HepG2 (cell line): Measurements from ENCODE around the gene GPRC5D. TPM values are rescaled to one million over a fixed set of nuclear protein-coding genes. Genes with fewer than 3 reads are reported as not detected.

Experiments used
- ATAC-seq: fragments of 200-7000 bp; cut with Tn5 transposase; 3 replicates; pipeline ENCODE4 v1.9.1; 2020; ENCODE audit warnings: mild to moderate bottlenecking, moderate library complexity
- BruUV-seq: library from RNA; stranded (reverse); fragments of 400-500 nt; replicated peaks from 2 replicates; lab custom pipeline; 2021; lab: Mats Ljungman, UMichigan
- CTCF ChIA-PET: fragments of 300-600 bp; formaldehyde crosslinking; extraction: SDS; loops from one replicate; lab custom pipeline; 2021; ENCODE audit warnings: low total read pairs, inconsistent platforms, low intra/inter-chr PET ratio; lab: Yijun Ruan, JAX
- POLR2A ChIA-PET: fragments of 350-600 bp; sonication (Branson Sonifier 250); formaldehyde crosslinking; loops from one replicate; lab custom pipeline; 2020; ENCODE audit warnings: antibody characterized with exemption, inconsistent platforms; lab: Yijun Ruan, JAX
- DNase-seq: peaks from one replicate; pipeline ENCODE4 v3.0.0-alpha.2; 2015; ENCODE audit warnings: low spot score
- FAIRE-seq: peaks from 3 replicates; lab custom pipeline; 2011; peaks lifted over from hg19 to GRCh38; lab: Jason Lieb, UNC
- H2AFZ ChIP-seq: one replicate; pipeline ENCODE4 v1.6.1; 2011; ENCODE audit warnings: low read length, inconsistent platforms
- H3K27ac ChIP-seq: fragments of 300-600 bp; 3 replicates; pipeline ENCODE4 v1.8.0; 2011; ENCODE audit warnings: mixed run types, mild to moderate bottlenecking, mixed read lengths, low read length, inconsistent platforms; ENCODE audit not compliant: insufficient read depth; ENCODE audit errors: extremely low read length
- H3K27me3 ChIP-seq, 2 experiments: fragments of 200-600 bp in 1 of 2; 2 replicates in 1 of 2; 3 replicates in 1 of 2; pipeline versions ENCODE4 v1.6.0 to v1.8.0; 2011; ENCODE audit warnings: low read length in 2 of 2, mild to moderate bottlenecking in 2 of 2, moderate library complexity in 2 of 2, inconsistent platforms in 1 of 2; ENCODE audit not compliant: insufficient read depth in 2 of 2, control insufficient read depth in 1 of 2
- H3K36me3 ChIP-seq, 2 experiments: fragments of 200-600 bp in 1 of 2; replicated peaks in 1 of 2; 2 replicates in 1 of 2; 3 replicates in 1 of 2; pipeline versions ENCODE4 v1.5.1 to v1.8.0; 2011; ENCODE audit warnings: low read length in 2 of 2, inconsistent platforms in 1 of 2; ENCODE audit not compliant: insufficient read depth in 2 of 2, control insufficient read depth in 1 of 2
- H3K4me1 ChIP-seq: 2 replicates; pipeline ENCODE4 v1.5.1; 2012; ENCODE audit warnings: low read length, inconsistent platforms; ENCODE audit not compliant: insufficient read depth
- H3K4me2 ChIP-seq: 2 replicates; pipeline ENCODE4 v1.6.0; 2011; ENCODE audit warnings: low read depth, low read length, inconsistent platforms
- H3K4me3 ChIP-seq, 3 experiments: fragments of 200-600 bp in 1 of 3; sonication (generic), shearing (Covaris generic) in 1 of 3; replicated peaks in 1 of 3; 2 replicates each; pipeline ENCODE4 v1.5.1; 2011 to 2016; ENCODE audit warnings: low read length in 3 of 3, inconsistent platforms in 2 of 3, low read depth in 2 of 3, mild to moderate bottlenecking in 2 of 3, control low read depth in 1 of 3, mixed read lengths in 1 of 3; ENCODE audit not compliant: insufficient read depth in 1 of 3
- H3K79me2 ChIP-seq: one replicate; pipeline ENCODE4 v1.6.1; 2011; ENCODE audit warnings: low read length, inconsistent platforms; ENCODE audit not compliant: insufficient read depth
- H3K9ac ChIP-seq: 2 replicates; pipeline ENCODE4 v1.6.0; 2011; ENCODE audit warnings: mild to moderate bottlenecking, low read depth, low read length, inconsistent platforms; ENCODE audit not compliant: insufficient read depth
- H3K9me3 ChIP-seq: 2 replicates; pipeline ENCODE4 v1.5.1; 2012; ENCODE audit warnings: mild to moderate bottlenecking, low read length
- H4K20me1 ChIP-seq: 2 replicates; pipeline ENCODE4 v1.6.0; 2011; ENCODE audit warnings: inconsistent platforms, mild to moderate bottlenecking, low read length, moderate library complexity; ENCODE audit not compliant: insufficient read depth
- CBX5 ChIP-seq: sonication (generic); formaldehyde crosslinking; IDR thresholded peaks from 2 replicates; pipeline ENCODE4 v1.4.0; 2020; ENCODE audit warnings: missing genetic modification reagents, borderline replicate concordance
- CSRNP1 ChIP-seq: sonication (generic); formaldehyde crosslinking; IDR thresholded peaks from 2 replicates; pipeline ENCODE4 v1.8.1; 2023; ENCODE audit warnings: mild to moderate bottlenecking, missing genetic modification reagents
- HNRNPLL ChIP-seq: fragments of 200-400 bp; formaldehyde crosslinking; IDR thresholded peaks from 2 replicates; pipeline ENCODE4 v1.6.1; 2017; ENCODE audit warnings: mild to moderate bottlenecking, low read depth, low read length; ENCODE audit not compliant: poor library complexity, severe bottlenecking
- JUNB ChIP-seq: sonication (generic); formaldehyde crosslinking; IDR thresholded peaks from 2 replicates; pipeline ENCODE4 v1.8.0; 2022; ENCODE audit warnings: missing genetic modification reagents, mild to moderate bottlenecking, borderline replicate concordance
- RORA ChIP-seq: sonication (generic); formaldehyde crosslinking; IDR thresholded peaks from 2 replicates; pipeline ENCODE4 v1.5.0; 2020; ENCODE audit warnings: mild to moderate bottlenecking, missing genetic modification reagents, moderate library complexity
- RXRA ChIP-seq: sonication (generic); formaldehyde crosslinking; IDR thresholded peaks from 2 replicates; pipeline ENCODE4 v1.5.1; 2020; ENCODE audit warnings: missing genetic modification reagents
- SKI ChIP-seq: fragments of 450-650 bp; IDR thresholded peaks from one replicate; pipeline ENCODE4 v1.6.1; 2018; ENCODE audit warnings: mild to moderate bottlenecking; ENCODE audit not compliant: partially characterized antibody
- THAP11 ChIP-seq: IDR thresholded peaks from 2 replicates; pipeline ENCODE4 v1.6.1; 2016; ENCODE audit warnings: missing biosample characterization, missing genetic modification reagents
- UBTF ChIP-seq: sonication (generic); formaldehyde crosslinking; IDR thresholded peaks from 2 replicates; pipeline ENCODE4 v1.4.0; 2020; ENCODE audit warnings: mild to moderate bottlenecking, missing genetic modification reagents
- YEATS4 ChIP-seq: sonication (generic); formaldehyde crosslinking; IDR thresholded peaks from 2 replicates; pipeline ENCODE4 v1.4.0; 2020; ENCODE audit warnings: missing genetic modification reagents, borderline replicate concordance
- ZBTB39 ChIP-seq: sonication (generic); formaldehyde crosslinking; IDR thresholded peaks from 2 replicates; pipeline ENCODE4 v1.5.0; 2020; ENCODE audit warnings: missing genetic modification reagents
- ZNF180 ChIP-seq: sonication (generic); formaldehyde crosslinking; IDR thresholded peaks from 2 replicates; pipeline ENCODE4 v1.4.0; 2020; ENCODE audit warnings: low read depth, missing genetic modification reagents, borderline replicate concordance
- ZNF740 ChIP-seq: sonication (generic); formaldehyde crosslinking; IDR thresholded peaks from 2 replicates; pipeline ENCODE4 v1.4.0; 2020; ENCODE audit warnings: missing genetic modification reagents
- WGBS: methylation state at CpG from one replicate; pipeline ENCODE4 v1.1.6; 2017; ENCODE audit warnings: low lambda C conversion rate; 5-methylcytosine and 5-hydroxymethylcytosine counted together
- in situ Hi-C: cut with HindIII; loops from 2 replicates; pipeline ENCODE4 v1.10.0; 2017; ENCODE audit warnings: low pct_unique_long_range_greater_than_20kb; ENCODE audit not compliant: extremely low pct_ligation_motif_present
- intact Hi-C: fragments of 100-400 bp; cut with micrococcal nuclease; formaldehyde crosslinking; loops from one replicate; pipeline ENCODE4 v1.10.0; 2022; ENCODE audit not compliant: unreplicated experiment
- polyA plus RNA-seq, 8 experiments: library from polyadenylated mRNA; depleted of rRNA in 3 of 8; stranded (reverse) in 7 of 8; unstranded in 1 of 8; fragments of >200 nt; fragmentation: Illumina TruSeq in 4 of 8; extraction: Trizol in 4 of 8; gene quantifications; 2 replicates each; pipeline versions ENCODE4 v1.2.1 to v1.2.3, GENCODE V29; 2011 to 2016; ENCODE audit warnings: low read depth in 4 of 8, missing spikeins in 1 of 8, mixed read lengths in 1 of 8; ENCODE audit not compliant: insufficient read depth in 1 of 8
- total RNA-seq, 5 experiments: library from RNA; depleted of rRNA; stranded (reverse); fragments of >200 nt; fragmentation: Illumina TruSeq; extraction: Trizol; gene quantifications; 2 replicates each; pipeline ENCODE4 v1.2.3, GENCODE V29; 2016; ENCODE audit warnings: low read depth in 1 of 5

Gene GPRC5D
- total and polyA plus RNA-seq, 2 of the 13 experiments (the other 11 are each of a cell fraction or from before 2014, with no cell fraction given), result not detected

- H3K27me3 ChIP-seq, result no peaks in the 10 kb centered on the region
- ChIA-PET CTCF (no interaction called here), POLR2A (no interaction called here)
- no peak overlapping the region for H3K27ac ChIP-seq
- ATAC-seq (no peak), FAIRE-seq (no peak), DNase-seq (no peak)
- in situ Hi-C loops, result no loop called here
- H3K4me1 ChIP-seq, result peaks cover 12% of the 10 kb centered on the region
- H3K9ac ChIP-seq, result no peak overlapping the region
- H3K4me2 ChIP-seq, result no peak overlapping the region
- H3K9me3 ChIP-seq, result no peaks in the 10 kb centered on the region
- H3K79me2 ChIP-seq, result no peaks in the 10 kb centered on the region
- no peaks in the 10 kb centered on the region for H4K20me1 ChIP-seq
- no peak overlapping the region for H3K4me3 ChIP-seq
- intact Hi-C loops, result no loop called here
- BruUV-seq, result no TSS peak
- H3K36me3 ChIP-seq, result 0 out of 5 replicates have a peak, but pooled peaks cover 0 to 1% of the 10 kb centered on the region in 2 experiments
- 93% methylated on average over 6 of the region's 6 CpGs for WGBS
- TF ChIP-seq ZNF740 (CRISPR knock-in tag), result no peak
- no peak for TF ChIP-seq THAP11
- no peak for TF ChIP-seq UBTF
- no peak for TF ChIP-seq HNRNPLL
- TF ChIP-seq ZNF180 (CRISPR knock-in tag), result no peak
- TF ChIP-seq SKI, result no peak
- no peak for TF ChIP-seq RXRA (CRISPR knock-in tag)
- no peak for TF ChIP-seq YEATS4
- no peak for TF ChIP-seq ZBTB39 (CRISPR knock-in tag)
- TF ChIP-seq JUNB (CRISPR knock-in tag), result no peak
- TF ChIP-seq RORA (CRISPR knock-in tag), result no peak
- TF ChIP-seq CBX5, result no peak
- no peak for TF ChIP-seq CSRNP1 (CRISPR knock-in tag)
- H2AFZ ChIP-seq, result no peak overlapping the region
Measured at GRCh38 chr12:12954878-12955625, 3.1 kb upstream of the GPRC5D start.
